Neuronal stem cell (in vitro differentiated cells): ENCODE results near the gene ALDH7A1.

Source experiments
- DNase-seq: peaks from one replicate; pipeline ENCODE4 v3.0.0-alpha.2; 2013; ENCODE audit warnings: low spot score
- H2AFZ ChIP-seq: one replicate; pipeline ENCODE4 v1.6.1; 2013; ENCODE audit warnings: mild to moderate bottlenecking, low read length, inconsistent platforms
- H2AK5ac ChIP-seq: 2 replicates; pipeline ENCODE4 v1.6.1; 2013; ENCODE audit warnings: low read depth, mild to moderate bottlenecking, inconsistent platforms, low read length, moderate library complexity, mixed read lengths
- H2BK120ac ChIP-seq: 2 replicates; pipeline ENCODE4 v1.6.1; 2013; ENCODE audit warnings: low read depth, mild to moderate bottlenecking, inconsistent platforms, low read length, moderate library complexity, mixed read lengths
- H2BK12ac ChIP-seq: one replicate; pipeline ENCODE4 v1.6.1; 2013; ENCODE audit warnings: low read length, inconsistent platforms
- H2BK15ac ChIP-seq: 2 replicates; pipeline ENCODE4 v1.6.1; 2013; ENCODE audit warnings: mild to moderate bottlenecking, low read length, inconsistent platforms, mixed read lengths
- H2BK5ac ChIP-seq: one replicate; pipeline ENCODE4 v1.6.1; 2013; ENCODE audit warnings: inconsistent platforms, mild to moderate bottlenecking, low read length, moderate library complexity
- H3K14ac ChIP-seq: one replicate; pipeline ENCODE4 v1.6.1; 2013; ENCODE audit warnings: low read length, inconsistent platforms
- H3K18ac ChIP-seq: 2 replicates; pipeline ENCODE4 v1.6.1; 2013; ENCODE audit warnings: low read length, inconsistent platforms
- H3K23ac ChIP-seq: 2 replicates; pipeline ENCODE4 v1.6.1; 2013; ENCODE audit warnings: low read depth, mild to moderate bottlenecking, mixed read lengths, low read length, inconsistent platforms; ENCODE audit not compliant: poor library complexity
- H3K27ac ChIP-seq: replicated peaks from 3 replicates; pipeline ENCODE4 v1.5.1; 2013; ENCODE audit warnings: low read length, inconsistent platforms
- H3K27me3 ChIP-seq, 3 experiments: 2 replicates each; pipeline ENCODE4 v1.6.1; 2013; ENCODE audit warnings: low read length in 3 of 3, mild to moderate bottlenecking in 2 of 3, inconsistent platforms in 1 of 3, low read depth in 1 of 3, mixed read lengths in 1 of 3, moderate library complexity in 1 of 3; ENCODE audit not compliant: control insufficient read depth in 3 of 3, insufficient read depth in 3 of 3
- H3K36me3 ChIP-seq, 2 donors: replicated peaks in 1 of 2; 2 replicates each; pipeline ENCODE4 v1.6.1; 2013; ENCODE audit warnings: low read length in 2 of 2; ENCODE audit not compliant: control insufficient read depth in 2 of 2, insufficient read depth in 2 of 2
- H3K4ac ChIP-seq: 2 replicates; pipeline ENCODE4 v1.6.1; 2013; ENCODE audit warnings: inconsistent platforms, mild to moderate bottlenecking, low read length, moderate library complexity
- H3K4me1 ChIP-seq, 2 donors: 1 replicate in 1 of 2; 2 replicates in 1 of 2; pipeline ENCODE4 v1.6.1; 2013; ENCODE audit warnings: low read length in 2 of 2, low read depth in 1 of 2; ENCODE audit not compliant: control insufficient read depth in 2 of 2, insufficient read depth in 1 of 2
- H3K4me2 ChIP-seq: one replicate; pipeline ENCODE4 v1.6.1; 2013; ENCODE audit warnings: mild to moderate bottlenecking, low read length, inconsistent platforms; ENCODE audit not compliant: insufficient read depth, poor library complexity, severe bottlenecking
- H3K4me3 ChIP-seq, 2 donors: 2 replicates each; pipeline ENCODE4 v1.5.1; 2013; ENCODE audit warnings: low read length in 2 of 2, mild to moderate bottlenecking in 2 of 2, inconsistent platforms in 1 of 2, moderate library complexity in 1 of 2
- H3K79me1 ChIP-seq: one replicate; pipeline ENCODE4 v1.6.1; 2013; ENCODE audit warnings: low read depth, mild to moderate bottlenecking, inconsistent platforms, low read length, moderate library complexity
- H3K9ac ChIP-seq: one replicate; pipeline ENCODE4 v1.6.1; 2013; ENCODE audit warnings: mild to moderate bottlenecking, low read depth, low read length, inconsistent platforms; ENCODE audit not compliant: poor library complexity
- H3K9me3 ChIP-seq, 2 donors: replicated peaks in 1 of 2; 2 replicates each; pipeline versions ENCODE3 to v1.6.1; 2013; ENCODE audit warnings: low read length in 2 of 2, mild to moderate bottlenecking in 2 of 2, inconsistent platforms in 1 of 2, low read depth in 1 of 2, mixed read lengths in 1 of 2, moderate library complexity in 1 of 2; ENCODE audit not compliant: control insufficient read depth in 2 of 2, insufficient read depth in 1 of 2
- H4K8ac ChIP-seq: one replicate; pipeline ENCODE4 v1.6.1; 2013; ENCODE audit warnings: low read depth, mild to moderate bottlenecking, inconsistent platforms, low read length, moderate library complexity
- H4K91ac ChIP-seq: one replicate; pipeline ENCODE4 v1.6.1; 2013; ENCODE audit warnings: low read length, low read depth, mild to moderate bottlenecking, inconsistent platforms; ENCODE audit not compliant: poor library complexity
- WGBS, 2 donors: extraction: QIAGEN DNeasy Blood & Tissue Kit; methylation state at CpG; one replicate each; pipeline ENCODE4 v1.1.7; 2013; ENCODE audit warnings: missing lambda C conversion rate in 2 of 2, mixed read lengths in 1 of 2; ENCODE audit not compliant: insufficient read length in 2 of 2, insufficient replicate concordance in 1 of 2; ENCODE audit errors: extremely low coverage in 2 of 2; 5-methylcytosine and 5-hydroxymethylcytosine counted together

ALDH7A1 gene

GRCh38 chr5:126534553-126534952 lies 60.5 kb downstream of the ALDH7A1 start:
- no peak overlapping the region for H2BK12ac ChIP-seq
- H2BK15ac ChIP-seq = no peak overlapping the region
- H2BK120ac ChIP-seq = no peak overlapping the region
- H2AFZ ChIP-seq = no peak overlapping the region
- no peaks in the 10 kb centered on the region for H3K9me3 ChIP-seq
- no peaks in the 10 kb centered on the region for H3K79me1 ChIP-seq
- no peak overlapping the region for H3K9ac ChIP-seq
- no peak overlapping the region for H3K4me2 ChIP-seq
- H3K4me3 ChIP-seq = no peak overlapping the region
- H3K36me3 ChIP-seq = no peaks in the 10 kb centered on the region
- no peak overlapping the region for H4K8ac ChIP-seq
- no peak overlapping the region for H3K27ac ChIP-seq
- no peak overlapping the region for H3K4ac ChIP-seq
- WGBS, 2 donors = no CpG with 5 or more reads among the region's 1 CpG
- H3K27me3 ChIP-seq = no peaks in the 10 kb centered on the region
- no peak overlapping the region for H2AK5ac ChIP-seq
- H3K18ac ChIP-seq = no peak overlapping the region
- no peak overlapping the region for H3K23ac ChIP-seq
- no peak for DNase-seq
- no peak overlapping the region for H3K14ac ChIP-seq
- peaks cover 1 to 2% of the 10 kb centered on the region in 2 donors for H3K4me1 ChIP-seq
- H2BK5ac ChIP-seq = no peak overlapping the region
- no peak overlapping the region for H4K91ac ChIP-seq

- Histone ChIP-seq H2AK5ac (no peak overlapping the region), H2BK5ac (no peak overlapping the region), H3K4me3 (no peak overlapping the region), H4K8ac (no peak overlapping the region), H3K4me1 (peaks cover 0 to 1% of the 10 kb centered on the region in 2 donors), H3K18ac (no peak overlapping the region), H3K9ac (no peak overlapping the region), H2BK120ac (no peak overlapping the region), H3K4me2 (no peak overlapping the region), H2BK12ac (no peak overlapping the region), H3K4ac (no peak overlapping the region), H4K91ac (no peak overlapping the region), H3K36me3 (no peaks in the 10 kb centered on the region), H2AFZ (peak overlapping the region; percentile 57), H3K27me3 (no peaks in the 10 kb centered on the region), H2BK15ac (no peak overlapping the region), H3K14ac (no peak overlapping the region), H3K27ac (no peak overlapping the region), H3K23ac (no peak overlapping the region), H3K79me1 (no peaks in the 10 kb centered on the region), H3K9me3 (peaks cover 0 to 4% of the 10 kb centered on the region in 2 donors)
- no CpG with 5 or more reads among the region's 4 CpGs for WGBS, 2 donors
- no peak for DNase-seq
Observed at GRCh38 chr5:126531543-126532120, 63.4 kb downstream of the ALDH7A1 start.

- no peak overlapping the region for H3K9ac ChIP-seq
- H3K4ac ChIP-seq = no peak overlapping the region
- H2AFZ ChIP-seq = no peak overlapping the region
- no peak overlapping the region for H4K8ac ChIP-seq
- H3K36me3 ChIP-seq = no peaks in the 10 kb centered on the region
- H3K4me2 ChIP-seq = no peak overlapping the region
- no peak overlapping the region for H3K18ac ChIP-seq
- no peak overlapping the region for H2AK5ac ChIP-seq
- DNase-seq = no peak
- no peak overlapping the region for H2BK5ac ChIP-seq
- no peak overlapping the region for H2BK15ac ChIP-seq
- no peak overlapping the region for H2BK12ac ChIP-seq
- H3K27me3 ChIP-seq = no peaks in the 10 kb centered on the region
- H3K4me3 ChIP-seq = no peak overlapping the region
- no peak overlapping the region for H4K91ac ChIP-seq
- H3K4me1 ChIP-seq = peaks cover 0 to 1% of the 10 kb centered on the region in 2 donors
- H3K23ac ChIP-seq = no peak overlapping the region
- H2BK120ac ChIP-seq = no peak overlapping the region
- no peak overlapping the region for H3K14ac ChIP-seq
- no peak overlapping the region for H3K27ac ChIP-seq
- peaks cover 0 to 4% of the 10 kb centered on the region in 2 donors for H3K9me3 ChIP-seq
- H3K79me1 ChIP-seq = no peaks in the 10 kb centered on the region
Observed at GRCh38 chr5:126527892-126528291, 67.1 kb downstream of the ALDH7A1 start.

GRCh38 chr5:126527158-126527557 lies 67.9 kb downstream of the ALDH7A1 start:
- Histone ChIP-seq H3K4me1 (peaks cover 0 to 1% of the 10 kb centered on the region in 2 donors), H3K4me3 (no peak overlapping the region), H3K36me3 (no peaks in the 10 kb centered on the region), H2BK5ac (no peak overlapping the region), H4K8ac (no peak overlapping the region), H2BK15ac (no peak overlapping the region), H3K18ac (no peak overlapping the region), H2BK12ac (no peak overlapping the region), H3K4me2 (no peak overlapping the region), H3K4ac (no peak overlapping the region), H3K27me3 (no peaks in the 10 kb centered on the region), H3K14ac (no peak overlapping the region), H3K9me3 (peaks cover 0 to 4% of the 10 kb centered on the region in 2 donors), H2AFZ (no peak overlapping the region), H4K91ac (no peak overlapping the region), H2BK120ac (no peak overlapping the region), H2AK5ac (no peak overlapping the region), H3K27ac (no peak overlapping the region), H3K79me1 (no peaks in the 10 kb centered on the region), H3K23ac (no peak overlapping the region), H3K9ac (no peak overlapping the region)
- no peak for DNase-seq
- WGBS, 2 donors = no CpG with 5 or more reads among the region's 1 CpG
